Ishikawa (cell line): Measurements from ENCODE around the gene SHISA5.

Experiments used
- CEBPB ChIP-seq: IDR thresholded peaks from 2 replicates; pipeline ENCODE4 v1.6.1; 2012
- CREB1 ChIP-seq: IDR thresholded peaks from 2 replicates; pipeline ENCODE4 v1.6.1; 2012; ENCODE audit warnings: low read depth
- EGR1 ChIP-seq: IDR thresholded peaks from 2 replicates; pipeline ENCODE4 v1.6.1; 2012
- EP300 ChIP-seq: IDR thresholded peaks from 2 replicates; pipeline ENCODE4 v1.6.1; 2012; ENCODE audit warnings: borderline replicate concordance
- FOXM1 ChIP-seq: IDR thresholded peaks from 2 replicates; pipeline ENCODE4 v1.6.1; 2012; ENCODE audit warnings: low read depth, borderline replicate concordance
- NFIC ChIP-seq: IDR thresholded peaks from 2 replicates; pipeline ENCODE4 v1.6.1; 2012
- RAD21 ChIP-seq: IDR thresholded peaks from 2 replicates; pipeline ENCODE4 v1.6.1; 2012; ENCODE audit warnings: low read depth
- REST ChIP-seq: IDR thresholded peaks from 2 replicates; pipeline ENCODE4 v1.6.1; 2012; ENCODE audit warnings: low read depth, mild to moderate bottlenecking
- TAF1 ChIP-seq: IDR thresholded peaks from 2 replicates; pipeline ENCODE4 v1.6.1; 2012; ENCODE audit warnings: low read depth, mild to moderate bottlenecking
- TCF12 ChIP-seq: IDR thresholded peaks from 2 replicates; pipeline ENCODE4 v1.6.1; 2012; ENCODE audit warnings: low read depth
- TEAD4 ChIP-seq: IDR thresholded peaks from 2 replicates; pipeline ENCODE4 v1.6.1; 2012
- YY1 ChIP-seq: IDR thresholded peaks from 2 replicates; pipeline ENCODE4 v1.6.1; 2012; ENCODE audit warnings: low read depth
- ZBTB7A ChIP-seq: IDR thresholded peaks from 2 replicates; pipeline ENCODE4 v1.6.1; 2012; ENCODE audit warnings: low read depth
- TF ChIP-seq, protein P1 (sequence below): IDR thresholded peaks from 2 replicates; pipeline ENCODE4 v1.6.1; 2012
- TF ChIP-seq, protein P2 (sequence below): IDR thresholded peaks from 2 replicates; pipeline ENCODE4 v1.6.1; 2012

The SHISA5 gene

DNA sequence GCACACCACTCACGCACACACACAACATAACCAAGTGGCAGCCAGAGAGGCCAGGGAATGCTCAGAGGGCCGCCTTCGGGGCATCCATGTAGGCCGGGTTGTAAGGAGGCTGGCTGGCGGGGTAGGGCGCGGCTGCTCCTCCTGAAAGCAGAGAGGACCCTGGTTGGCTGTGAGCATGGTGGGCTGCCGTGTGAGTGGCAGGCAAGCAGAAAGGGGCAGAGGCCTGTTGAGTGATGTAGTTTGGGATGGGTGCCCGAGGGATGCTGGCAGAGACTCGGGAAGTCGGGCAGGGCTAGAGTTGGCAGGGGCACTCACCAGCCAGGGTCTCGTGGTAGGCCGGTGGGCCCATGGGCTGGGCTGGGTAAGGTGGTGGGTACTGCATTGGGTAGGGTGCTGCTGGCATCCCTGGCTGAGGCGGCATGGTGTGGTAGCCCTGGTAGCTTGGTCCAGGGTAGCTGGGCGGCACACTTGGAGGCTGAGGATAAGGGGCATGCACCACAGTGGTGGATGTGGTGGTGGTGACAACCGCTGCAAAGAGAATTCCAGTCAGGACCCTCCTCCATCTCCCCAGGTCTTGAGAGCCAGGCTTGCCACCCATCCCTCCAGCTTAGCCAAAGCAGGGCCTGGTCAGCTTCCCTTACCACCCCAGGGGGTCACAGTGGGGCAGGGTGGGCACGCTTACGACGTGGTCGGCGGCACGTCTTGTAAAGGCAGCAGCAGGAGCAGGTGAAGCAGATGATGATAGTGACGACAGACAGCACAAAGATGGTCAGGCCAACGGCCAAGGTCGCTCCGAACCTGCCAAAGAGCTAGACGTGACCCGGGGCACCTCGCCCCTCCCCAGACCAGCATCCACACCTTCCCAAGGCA is 34.7 kb downstream of the SHISA5 start:
- TF ChIP-seq, protein P1, sequence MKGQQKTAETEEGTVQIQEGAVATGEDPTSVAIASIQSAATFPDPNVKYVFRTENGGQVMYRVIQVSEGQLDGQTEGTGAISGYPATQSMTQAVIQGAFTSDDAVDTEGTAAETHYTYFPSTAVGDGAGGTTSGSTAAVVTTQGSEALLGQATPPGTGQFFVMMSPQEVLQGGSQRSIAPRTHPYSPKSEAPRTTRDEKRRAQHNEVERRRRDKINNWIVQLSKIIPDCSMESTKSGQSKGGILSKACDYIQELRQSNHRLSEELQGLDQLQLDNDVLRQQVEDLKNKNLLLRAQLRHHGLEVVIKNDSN: no peak
- TF ChIP-seq NFIC (no peak), CEBPB (no peak), YY1 (no peak), RAD21 (no peak)
- TF ChIP-seq, protein P2, sequence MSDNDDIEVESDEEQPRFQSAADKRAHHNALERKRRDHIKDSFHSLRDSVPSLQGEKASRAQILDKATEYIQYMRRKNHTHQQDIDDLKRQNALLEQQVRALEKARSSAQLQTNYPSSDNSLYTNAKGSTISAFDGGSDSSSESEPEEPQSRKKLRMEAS: no peak

DNA sequence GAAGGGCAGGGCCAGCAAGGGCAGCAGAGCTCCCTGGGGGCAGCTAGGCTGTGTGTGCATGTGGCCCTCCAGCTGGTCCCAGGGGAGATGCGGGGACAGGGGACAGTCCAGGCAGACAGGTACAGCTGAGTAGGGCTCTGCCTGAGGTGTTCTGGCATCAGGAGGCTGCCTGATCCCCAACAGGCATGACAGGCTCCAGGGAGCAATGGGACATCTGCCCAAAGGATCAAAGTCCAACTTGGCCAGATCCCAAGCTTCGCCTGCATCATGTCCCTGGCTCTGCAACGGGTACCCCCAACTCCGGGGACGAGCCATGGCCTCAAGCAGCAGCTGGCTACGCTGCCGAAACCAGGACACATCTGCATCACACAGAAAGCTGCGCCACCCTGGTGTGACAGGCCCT is 35.6 kb downstream of the SHISA5 start:
- TF ChIP-seq TEAD4 (no peak), ZBTB7A (no peak), RAD21 (no peak), NFIC (no peak), FOXM1 (no peak), EGR1 (no peak), YY1 (no peak), CREB1 (no peak)
- TF ChIP-seq, protein P1: no peak

- TF ChIP-seq REST (no peak), ZBTB7A (no peak), CREB1 (no peak), RAD21 (no peak), NFIC (no peak), TCF12 (no peak), TAF1 (no peak), TEAD4 (no peak), FOXM1 (no peak), CEBPB (no peak), EP300 (no peak), YY1 (no peak), EGR1 (no peak)
- TF ChIP-seq, protein P1: no peak
- TF ChIP-seq, protein P2: no peak
Observed at GRCh38 chr3:48467473-48468267, 36.3 kb downstream of the SHISA5 start.

GRCh38 chr3:48467110-48467454 is 36.9 kb downstream of the SHISA5 start:
- TF ChIP-seq NFIC (no peak), EP300 (no peak), YY1 (no peak), TEAD4 (no peak)

DNA sequence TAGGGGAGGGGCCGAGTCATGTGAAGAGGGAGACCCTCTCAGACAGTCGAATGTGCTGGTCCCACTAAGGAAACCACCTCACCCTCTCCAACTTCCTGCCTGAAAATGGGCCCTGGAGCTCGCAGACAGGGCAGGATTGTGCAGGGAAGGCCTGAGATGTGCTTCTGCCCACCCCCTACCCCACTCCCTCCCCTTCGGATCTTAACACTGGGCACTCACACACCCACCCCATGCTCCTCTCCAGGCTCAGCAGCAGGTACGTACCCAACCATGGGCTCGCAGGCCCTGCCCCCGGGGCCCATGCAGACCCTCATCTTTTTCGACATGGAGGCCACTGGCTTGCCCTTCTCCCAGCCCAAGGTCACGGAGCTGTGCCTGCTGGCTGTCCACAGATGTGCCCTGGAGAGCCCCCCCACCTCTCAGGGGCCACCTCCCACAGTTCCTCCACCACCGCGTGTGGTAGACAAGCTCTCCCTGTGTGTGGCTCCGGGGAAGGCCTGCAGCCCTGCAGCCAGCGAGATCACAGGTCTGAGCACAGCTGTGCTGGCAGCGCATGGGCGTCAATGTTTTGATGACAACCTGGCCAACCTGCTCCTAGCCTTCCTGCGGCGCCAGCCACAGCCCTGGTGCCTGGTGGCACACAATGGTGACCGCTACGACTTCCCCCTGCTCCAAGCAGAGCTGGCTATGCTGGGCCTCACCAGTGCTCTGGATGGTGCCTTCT is 37.4 kb downstream of the SHISA5 start:
- TF ChIP-seq RAD21 (no peak), TCF12 (no peak), TEAD4 (no peak)

- TF ChIP-seq EP300: peak; percentile 57; the same call in 1 of the 2 replicates
- no peak for TF ChIP-seq EGR1
- peak; percentile 87 for TF ChIP-seq RAD21
- no peak for TF ChIP-seq CREB1
- no peak for TF ChIP-seq CEBPB
- TF ChIP-seq TCF12: peak; percentile 66; the same call in 1 of the 2 replicates
- no peak for TF ChIP-seq TEAD4
- TF ChIP-seq, protein P1: peak; percentile 89
- no peak for TF ChIP-seq FOXM1
- TF ChIP-seq REST: no peak
- TF ChIP-seq NFIC: peak; percentile 81
- TF ChIP-seq, protein P2: peak; percentile 88
- no peak for TF ChIP-seq TAF1
- peak; percentile 68 for TF ChIP-seq ZBTB7A
- peak; percentile 48 for TF ChIP-seq YY1
Observed at GRCh38 chr3:48465531-48466378, 38.2 kb downstream of the SHISA5 start.
